PC-9 (cell line): ENCODE data around the gene NFKBIB. TPM values are rescaled to one million over a fixed set of nuclear protein-coding genes. Genes with fewer than 3 reads are reported as not detected.

Experiments used
- BruUV-seq: library from RNA; stranded (reverse); fragments of 400-500 nt; replicated peaks from 2 replicates; lab custom pipeline; 2021; lab: Mats Ljungman, UMichigan
- CTCF ChIA-PET: fragments of 300-600 bp; sonication (Branson Sonifier 250); formaldehyde crosslinking; loops from one replicate; lab custom pipeline; 2022; ENCODE audit warnings: antibody characterized with exemption; lab: Charles Lee
- POLR2A ChIA-PET: fragments of 300-600 bp; sonication (Branson Sonifier 250); formaldehyde crosslinking; loops from one replicate; lab custom pipeline; 2022; ENCODE audit warnings: antibody characterized with exemption; ENCODE audit not compliant: unreplicated experiment; lab: Charles Lee
- DNase-seq, 2 experiments: peaks; one replicate each; pipeline versions ENCODE4 v3.0.0 to v3.0.0-alpha.2; 2015 to 2022; ENCODE audit warnings: mixed read lengths in 1 of 2
- H2AFZ ChIP-seq: fragments of 200-600 bp; sonication (generic); 2 replicates; pipeline ENCODE4 v1.8.1; 2017; ENCODE audit warnings: antibody characterized with exemption
- H3F3A ChIP-seq: fragments of 200-600 bp; sonication (generic); 2 replicates; pipeline ENCODE4 v1.8.1; 2017; ENCODE audit warnings: antibody characterized with exemption, mild to moderate bottlenecking, low read depth; ENCODE audit not compliant: insufficient read depth
- H3K27ac ChIP-seq: fragments of 200-600 bp; sonication (generic); 2 replicates; pipeline ENCODE4 v1.6.1; 2016; ENCODE audit warnings: mixed run types
- H3K27me3 ChIP-seq: fragments of 200-600 bp; sonication (generic); 2 replicates; pipeline ENCODE4 v1.6.1; 2016; ENCODE audit warnings: low read depth, mixed run types; ENCODE audit not compliant: insufficient read depth
- H3K36me3 ChIP-seq: fragments of 200-600 bp; sonication (generic); 2 replicates; pipeline ENCODE4 v1.6.1; 2016; ENCODE audit warnings: low read depth, mixed run types
- H3K4me1 ChIP-seq: fragments of 200-600 bp; sonication (generic); replicated peaks from 2 replicates; pipeline ENCODE4 v1.6.1; 2016; ENCODE audit warnings: mixed run types; ENCODE audit not compliant: insufficient read depth
- H3K4me2 ChIP-seq: fragments of 200-600 bp; sonication (generic); 2 replicates; pipeline ENCODE4 v1.6.1; 2017; ENCODE audit warnings: mixed run types
- H3K4me3 ChIP-seq: fragments of 200-600 bp; sonication (generic); 2 replicates; pipeline ENCODE4 v1.6.1; 2016; ENCODE audit warnings: mixed run types
- H3K79me2 ChIP-seq: fragments of 200-600 bp; sonication (generic); 2 replicates; pipeline ENCODE4 v1.6.1; 2017; ENCODE audit warnings: low read depth, mixed run types
- H3K9me2 ChIP-seq: fragments of 200-600 bp; sonication (generic); 2 replicates; pipeline ENCODE4 v1.8.1; 2017; ENCODE audit warnings: mild to moderate bottlenecking; ENCODE audit not compliant: insufficient read depth
- H3K9me3 ChIP-seq: fragments of 200-600 bp; sonication (generic); 2 replicates; pipeline ENCODE4 v1.8.1; 2016; ENCODE audit warnings: low read depth; ENCODE audit not compliant: insufficient read depth
- H4K20me1 ChIP-seq: fragments of 200-600 bp; sonication (generic); 2 replicates; pipeline ENCODE4 v1.8.1; 2017; ENCODE audit not compliant: insufficient read depth
- CTCF ChIP-seq: fragments of 200-600 bp; sonication (generic); conservative IDR thresholded peaks from 2 replicates; pipeline ENCODE4 v1.6.1; 2017; ENCODE audit warnings: mixed run types, antibody characterized with exemption, mild to moderate bottlenecking, moderate library complexity
- EZH2 ChIP-seq: fragments of 200-600 bp; sonication (generic); IDR thresholded peaks from 2 replicates; pipeline ENCODE4 v1.8.0; 2017; ENCODE audit warnings: antibody characterized with exemption, low read depth
- intact Hi-C: fragments of 100-400 bp; cut with micrococcal nuclease; formaldehyde crosslinking; loops from one replicate; pipeline ENCODE4 v1.10.0; 2022; ENCODE audit not compliant: unreplicated experiment
- total RNA-seq: library from RNA; stranded (reverse); gene quantifications from 2 replicates; pipeline ENCODE4 v1.2.3, GENCODE V29; 2021

NFKBIB gene
- total RNA-seq, 1 experiment from 2014 or later: 21.6 TPM

DNA sequence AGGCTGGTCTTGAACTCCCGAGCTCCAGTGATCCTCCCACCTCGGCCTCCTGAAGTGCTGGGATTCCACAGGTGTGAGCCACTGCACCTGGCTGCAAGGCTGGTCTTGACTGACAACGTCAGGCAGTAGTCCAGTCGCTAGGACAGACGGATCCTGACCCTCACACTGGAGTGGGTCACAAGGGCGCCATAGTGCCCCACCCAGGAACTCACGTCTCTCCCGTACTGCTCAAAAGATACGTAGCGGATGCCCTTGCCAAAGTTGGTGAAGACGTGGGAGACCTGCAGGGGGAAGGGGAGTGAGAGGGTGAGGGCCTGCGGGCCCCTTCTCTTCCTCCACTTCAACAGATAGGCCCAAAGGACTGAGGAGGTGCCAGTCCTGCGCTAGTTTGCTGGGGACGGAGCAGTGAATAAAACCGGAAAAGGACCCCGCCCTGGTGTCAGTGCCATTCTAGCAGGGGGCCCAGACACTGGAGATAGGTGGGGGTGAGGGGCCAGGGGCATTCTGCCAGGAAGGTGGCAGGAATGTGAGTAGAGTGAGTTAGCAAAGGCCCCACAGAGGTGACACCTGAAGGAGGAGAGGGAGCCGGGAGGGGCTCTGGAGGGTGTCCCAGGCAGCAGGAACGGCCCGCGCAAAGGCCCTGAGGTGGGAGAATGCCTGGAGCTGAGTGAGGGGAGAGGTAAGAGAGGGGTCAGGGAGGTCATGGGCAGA is 42.9 kb downstream of the NFKBIB start:
- H3K4me1 ChIP-seq: no peaks in the 10 kb centered on the region
- POLR2A ChIA-PET: no interaction called here
- no peaks in the 10 kb centered on the region for H3K79me2 ChIP-seq
- CTCF ChIA-PET: interaction anchor here (0.7 kb wide), 1 partner anchor 24 kb away, joined by 10 read pairs; no protein-coding TSS in a partner anchor
- BruUV-seq: no TSS peak
- no peaks in the 10 kb centered on the region for H3K9me3 ChIP-seq
- no peak overlapping the region for H3K4me3 ChIP-seq
- H3K4me2 ChIP-seq: no peak overlapping the region
- H3K36me3 ChIP-seq: no peaks in the 10 kb centered on the region
- H4K20me1 ChIP-seq: no peaks in the 10 kb centered on the region
- H3K27me3 ChIP-seq: no peaks in the 10 kb centered on the region
- intact Hi-C loops: no loop called here
- H2AFZ ChIP-seq: no peak overlapping the region
- TF ChIP-seq CTCF (no peak), EZH2 (no peak)
- no peak overlapping the region for H3K27ac ChIP-seq
- H3F3A ChIP-seq: peaks cover 3% of the 10 kb centered on the region; the same call in 1 of the 2 replicates
- H3K9me2 ChIP-seq: no peaks in the 10 kb centered on the region
- DNase-seq: no peak

DNA sequence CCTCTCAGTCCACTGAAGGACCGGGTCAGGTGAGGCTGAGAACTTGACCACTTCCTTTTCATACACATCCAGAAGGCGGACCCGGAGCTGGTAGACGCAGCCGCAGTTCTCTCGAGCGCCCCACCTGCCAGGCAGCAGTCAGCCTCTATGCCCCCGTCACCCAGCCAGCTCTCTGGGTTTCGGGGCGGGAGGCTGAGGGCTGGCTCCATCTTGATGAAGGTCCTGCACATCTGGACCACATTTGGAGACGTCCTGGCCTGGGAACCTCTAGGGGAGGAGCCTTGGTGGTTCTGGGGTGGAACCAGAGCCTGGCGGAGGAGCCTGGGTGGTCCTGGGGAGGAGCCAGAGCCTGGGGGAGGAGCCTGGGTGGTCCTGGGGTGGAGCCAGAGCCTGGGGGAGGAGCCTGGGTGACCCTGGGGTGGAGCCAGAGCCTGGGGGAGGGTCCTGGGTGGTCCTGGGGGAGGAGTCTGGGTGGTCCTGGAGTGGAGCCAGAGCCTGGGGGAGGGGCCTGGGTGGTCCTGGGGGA is 45.3 kb downstream of the NFKBIB start:
- H3K27me3 ChIP-seq: no peaks in the 10 kb centered on the region
- no peak overlapping the region for H3K4me2 ChIP-seq
- H3K4me3 ChIP-seq: no peak overlapping the region
- no peak for DNase-seq
- H2AFZ ChIP-seq: no peak overlapping the region
- no peaks in the 10 kb centered on the region for H3K9me2 ChIP-seq
- no peak overlapping the region for H3K27ac ChIP-seq
- H3F3A ChIP-seq: peaks cover 8% of the 10 kb centered on the region; the same call in 1 of the 2 replicates
- TF ChIP-seq EZH2: no peak
- no peaks in the 10 kb centered on the region for H3K36me3 ChIP-seq
- H3K4me1 ChIP-seq: no peaks in the 10 kb centered on the region
- H4K20me1 ChIP-seq: no peaks in the 10 kb centered on the region
- intact Hi-C loops: no loop called here
- no peaks in the 10 kb centered on the region for H3K79me2 ChIP-seq
- ChIA-PET POLR2A (interaction anchor here (0.6 kb wide), 1 partner anchor 421 kb away, joined by 4 read pairs; no protein-coding TSS in a partner anchor), CTCF (no interaction called here)
- H3K9me3 ChIP-seq: no peaks in the 10 kb centered on the region
- BruUV-seq: no TSS peak

DNA sequence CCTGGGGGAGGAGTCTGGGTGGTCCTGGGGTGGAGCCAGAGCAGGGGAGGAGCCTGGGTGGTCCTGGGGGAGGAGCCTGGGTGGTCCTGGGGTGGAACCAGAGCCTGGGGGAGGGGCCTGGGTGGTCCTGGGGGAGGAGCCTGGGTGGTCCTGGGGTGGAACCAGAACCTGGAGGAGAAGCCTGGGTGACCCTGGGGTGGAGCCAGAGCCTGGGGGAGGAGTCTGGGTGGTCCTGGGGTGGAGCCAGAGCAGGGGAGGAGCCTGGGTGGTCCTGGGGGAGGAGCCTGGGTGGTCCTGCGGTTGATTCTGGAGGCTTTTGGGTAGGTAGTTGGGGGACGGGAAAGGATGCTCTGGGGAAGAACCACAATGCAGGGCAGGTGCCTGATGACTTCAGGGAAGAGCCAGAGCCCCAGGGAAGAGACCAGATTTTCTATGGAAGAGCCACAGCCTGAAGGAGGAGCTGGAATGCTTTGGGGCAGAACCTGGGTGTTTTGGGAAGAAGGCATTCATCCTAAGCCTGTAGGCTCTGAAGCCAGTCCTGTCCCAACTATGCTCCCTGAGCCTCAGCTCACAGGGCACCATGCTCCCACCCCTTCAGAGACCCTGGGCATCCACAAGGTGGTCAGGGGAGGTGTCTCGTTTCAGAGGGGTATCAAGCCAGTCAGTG is 45.9 kb downstream of the NFKBIB start:
- H3K27me3 ChIP-seq: no peaks in the 10 kb centered on the region
- TF ChIP-seq CTCF (no peak), EZH2 (no peak)
- ChIA-PET CTCF (no interaction called here), POLR2A (no interaction called here)
- H4K20me1 ChIP-seq: no peaks in the 10 kb centered on the region
- DNase-seq: no peak
- no peaks in the 10 kb centered on the region for H3K9me2 ChIP-seq
- H2AFZ ChIP-seq: no peak overlapping the region
- no peak overlapping the region for H3K4me2 ChIP-seq
- no peak overlapping the region for H3K27ac ChIP-seq
- H3K4me3 ChIP-seq: no peak overlapping the region
- no peaks in the 10 kb centered on the region for H3K4me1 ChIP-seq
- H3F3A ChIP-seq: peaks cover 8% of the 10 kb centered on the region; the same call in 1 of the 2 replicates
- no peaks in the 10 kb centered on the region for H3K9me3 ChIP-seq
- no peaks in the 10 kb centered on the region for H3K79me2 ChIP-seq
- intact Hi-C loops: no loop called here
- no TSS peak for BruUV-seq
- H3K36me3 ChIP-seq: no peaks in the 10 kb centered on the region
